ENCODE data around the gene RYK.

GRCh38 chr3:134282659-134283047, 32.0 kb upstream of the RYK start:
- TF ChIP-seq, protein P1, sequence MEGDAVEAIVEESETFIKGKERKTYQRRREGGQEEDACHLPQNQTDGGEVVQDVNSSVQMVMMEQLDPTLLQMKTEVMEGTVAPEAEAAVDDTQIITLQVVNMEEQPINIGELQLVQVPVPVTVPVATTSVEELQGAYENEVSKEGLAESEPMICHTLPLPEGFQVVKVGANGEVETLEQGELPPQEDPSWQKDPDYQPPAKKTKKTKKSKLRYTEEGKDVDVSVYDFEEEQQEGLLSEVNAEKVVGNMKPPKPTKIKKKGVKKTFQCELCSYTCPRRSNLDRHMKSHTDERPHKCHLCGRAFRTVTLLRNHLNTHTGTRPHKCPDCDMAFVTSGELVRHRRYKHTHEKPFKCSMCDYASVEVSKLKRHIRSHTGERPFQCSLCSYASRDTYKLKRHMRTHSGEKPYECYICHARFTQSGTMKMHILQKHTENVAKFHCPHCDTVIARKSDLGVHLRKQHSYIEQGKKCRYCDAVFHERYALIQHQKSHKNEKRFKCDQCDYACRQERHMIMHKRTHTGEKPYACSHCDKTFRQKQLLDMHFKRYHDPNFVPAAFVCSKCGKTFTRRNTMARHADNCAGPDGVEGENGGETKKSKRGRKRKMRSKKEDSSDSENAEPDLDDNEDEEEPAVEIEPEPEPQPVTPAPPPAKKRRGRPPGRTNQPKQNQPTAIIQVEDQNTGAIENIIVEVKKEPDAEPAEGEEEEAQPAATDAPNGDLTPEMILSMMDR (IDR thresholded peaks at IDR 0.05; ENCODE audit: low read depth, low read length, missing input control), result no peak
- no peak for TF ChIP-seq HNF4A (conservative IDR thresholded peaks at IDR 0.05)
- TF ChIP-seq SP1 (IDR thresholded peaks at IDR 0.05), result no peak
